NOMO-1 (cell line): ENCODE data around the gene SPTBN4.
A peak's percentile ranks its signal among the peaks of the same experiment; 100 is the strongest.
"Not testable (repeated sequence)": the region's sequence is repeated elsewhere in the genome, so short reads cannot be mapped to it uniquely, and the experiment has no call there.

Experiments
- DNase-seq, 2 experiments: peaks; one replicate each; lab custom pipeline; 2025; ENCODE audit not compliant: unreplicated experiment in 2 of 2; lab: John Stamatoyannopoulos, UW

Gene SPTBN4

GRCh38 chr19:40556953-40557530 is 90.2 kb downstream of the SPTBN4 start:
- DNase-seq, result no peak

- no peak for DNase-seq
Observed at GRCh38 chr19:40559394-40559793, 92.6 kb downstream of the SPTBN4 start.

- DNase-seq, result no peak
Observed at GRCh38 chr19:40560092-40560507, 93.3 kb downstream of the SPTBN4 start.

GRCh38 chr19:40561947-40562346 is 95.1 kb downstream of the SPTBN4 start:
- DNase-seq, result peak; percentile 7 to 17

- DNase-seq, result not testable (repeated sequence)
Observed at GRCh38 chr19:40564535-40564934, 97.7 kb downstream of the SPTBN4 start.

- DNase-seq, result no peak
Observed at GRCh38 chr19:40565355-40565754, 98.6 kb downstream of the SPTBN4 start.

- no peak for DNase-seq
Observed at GRCh38 chr19:40565910-40566495, 99.2 kb downstream of the SPTBN4 start.

- DNase-seq, result no peak
Observed at GRCh38 chr19:40567040-40567749, 100.4 kb downstream of the SPTBN4 start.

GRCh38 chr19:40567750-40568494 is 101.1 kb downstream of the SPTBN4 start:
- DNase-seq, result no peak

- DNase-seq, result peak; percentile 97 to 99
Observed at GRCh38 chr19:40570313-40571004, 103.7 kb downstream of the SPTBN4 start.

- no peak for DNase-seq
Observed at GRCh38 chr19:40571005-40571318, 104.2 kb downstream of the SPTBN4 start.

- DNase-seq, result no peak
Observed at GRCh38 chr19:40571831-40572495, 105.2 kb downstream of the SPTBN4 start.

GRCh38 chr19:40575326-40575725 is 108.5 kb downstream of the SPTBN4 start:
- no peak for DNase-seq

- DNase-seq, result peak; percentile 47 to 48
Observed at GRCh38 chr19:40576151-40576584, 109.4 kb downstream of the SPTBN4 start.

GRCh38 chr19:40576585-40577451 is 110.0 kb downstream of the SPTBN4 start, which contains the start of gene SHKBP1:
TSS of gene SHKBP1 (plus strand) at chr19:40576873. CDS start at chr19:40576900, 27 bp downstream.
- peak; percentile 92 to 96 for DNase-seq

- DNase-seq, result peak; percentile 57 to 72
Observed at GRCh38 chr19:40578442-40578908, 111.7 kb downstream of the SPTBN4 start.

GRCh38 chr19:40580619-40581018 is 113.8 kb downstream of the SPTBN4 start:
- no peak for DNase-seq

GRCh38 chr19:40581531-40581930 is 114.7 kb downstream of the SPTBN4 start:
- no peak for DNase-seq

GRCh38 chr19:40582467-40582866 is 115.7 kb downstream of the SPTBN4 start:
- DNase-seq, result no peak
